ENCODE measurements around the gene RAD50.
"Not testable (repeated sequence)": the region's sequence is repeated elsewhere in the genome, so short reads cannot be mapped to it uniquely, and the experiment has no call there.

The RAD50 gene

DNA sequence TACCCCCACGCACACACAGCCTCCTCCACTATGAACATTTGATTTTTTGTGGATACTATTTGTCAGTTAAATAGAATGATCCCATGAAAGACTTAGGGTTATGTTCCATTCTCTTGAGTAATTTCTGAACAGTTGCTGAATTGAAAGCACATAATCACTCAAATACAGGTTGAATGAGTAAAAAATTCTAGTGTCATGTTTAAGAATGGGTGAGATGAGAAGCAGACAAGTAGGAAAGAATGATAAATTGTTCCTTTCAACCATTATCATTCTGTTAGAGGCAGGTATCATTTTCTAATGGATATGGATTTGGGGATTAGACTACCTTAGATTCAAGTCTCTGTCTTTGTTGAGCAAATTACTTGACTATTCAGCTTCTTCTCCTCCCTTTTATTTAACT, 19.3 kb downstream of the RAD50 start:
- Histone ChIP-seq H3K4me2 (ENCODE audit: low read depth, low read length, poor library complexity, severe bottlenecking) (no peak overlapping the region), H3K27ac (ENCODE audit: low read depth, low read length) (no peak overlapping the region), H4K20me1 (ENCODE audit: low read depth, low read length) (no peaks in the 10 kb centered on the region), H3F3A (ENCODE audit: insufficient read depth) (no peaks in the 10 kb centered on the region), H3K9me3 (ENCODE audit: insufficient read depth, low read length) (no peaks in the 10 kb centered on the region), H3K9me2 (replicated peaks; ENCODE audit: insufficient read depth, low read length) (no peaks in the 10 kb centered on the region), H3K27me3 (ENCODE audit: low read length) (no peaks in the 10 kb centered on the region), H2AFZ (ENCODE audit: low read depth, low read length, severe bottlenecking) (no peak overlapping the region), H3K9ac (ENCODE audit: low read length) (no peak overlapping the region), H3K4me3 (ENCODE audit: insufficient read depth, low read length, poor library complexity, severe bottlenecking) (no peak overlapping the region), H3K36me3 (ENCODE audit: low read length) (peaks cover 42% of the 10 kb centered on the region), H3K79me2 (ENCODE audit: insufficient read depth, low read length) (peaks cover 11% of the 10 kb centered on the region; the same call in 1 of the 2 replicates)
- TF ChIP-seq, protein P1, sequence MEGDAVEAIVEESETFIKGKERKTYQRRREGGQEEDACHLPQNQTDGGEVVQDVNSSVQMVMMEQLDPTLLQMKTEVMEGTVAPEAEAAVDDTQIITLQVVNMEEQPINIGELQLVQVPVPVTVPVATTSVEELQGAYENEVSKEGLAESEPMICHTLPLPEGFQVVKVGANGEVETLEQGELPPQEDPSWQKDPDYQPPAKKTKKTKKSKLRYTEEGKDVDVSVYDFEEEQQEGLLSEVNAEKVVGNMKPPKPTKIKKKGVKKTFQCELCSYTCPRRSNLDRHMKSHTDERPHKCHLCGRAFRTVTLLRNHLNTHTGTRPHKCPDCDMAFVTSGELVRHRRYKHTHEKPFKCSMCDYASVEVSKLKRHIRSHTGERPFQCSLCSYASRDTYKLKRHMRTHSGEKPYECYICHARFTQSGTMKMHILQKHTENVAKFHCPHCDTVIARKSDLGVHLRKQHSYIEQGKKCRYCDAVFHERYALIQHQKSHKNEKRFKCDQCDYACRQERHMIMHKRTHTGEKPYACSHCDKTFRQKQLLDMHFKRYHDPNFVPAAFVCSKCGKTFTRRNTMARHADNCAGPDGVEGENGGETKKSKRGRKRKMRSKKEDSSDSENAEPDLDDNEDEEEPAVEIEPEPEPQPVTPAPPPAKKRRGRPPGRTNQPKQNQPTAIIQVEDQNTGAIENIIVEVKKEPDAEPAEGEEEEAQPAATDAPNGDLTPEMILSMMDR (IDR thresholded peaks at IDR 0.05; ENCODE audit: insufficient read depth, low read length, poor library complexity, severe bottlenecking): no peak
- TF ChIP-seq EZH2phosphoT487 (conservative IDR thresholded peaks at IDR 0.05; ENCODE audit: low read length): no peak

DNA sequence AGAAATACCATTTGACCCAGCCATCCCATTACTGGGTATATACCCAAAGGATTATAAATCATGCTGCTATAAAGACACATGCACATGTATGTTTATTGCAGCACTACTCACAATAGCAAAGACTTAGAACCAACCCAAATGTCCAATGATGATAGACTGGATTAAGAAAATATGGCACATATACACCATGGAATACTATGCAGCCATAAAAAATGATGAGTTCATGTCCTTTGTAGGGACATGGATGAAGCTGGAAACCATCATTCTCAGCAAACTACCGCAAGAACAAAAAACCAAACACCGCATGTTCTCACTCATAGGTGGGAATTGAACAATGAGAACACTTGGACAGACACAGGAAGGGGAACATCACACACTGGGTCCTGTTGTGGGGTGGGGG, 27.8 kb downstream of the RAD50 start:
- H3K27me3 ChIP-seq (ENCODE audit: low read length); H3K27ac ChIP-seq (ENCODE audit: low read depth, low read length): not testable (repeated sequence)

DNA sequence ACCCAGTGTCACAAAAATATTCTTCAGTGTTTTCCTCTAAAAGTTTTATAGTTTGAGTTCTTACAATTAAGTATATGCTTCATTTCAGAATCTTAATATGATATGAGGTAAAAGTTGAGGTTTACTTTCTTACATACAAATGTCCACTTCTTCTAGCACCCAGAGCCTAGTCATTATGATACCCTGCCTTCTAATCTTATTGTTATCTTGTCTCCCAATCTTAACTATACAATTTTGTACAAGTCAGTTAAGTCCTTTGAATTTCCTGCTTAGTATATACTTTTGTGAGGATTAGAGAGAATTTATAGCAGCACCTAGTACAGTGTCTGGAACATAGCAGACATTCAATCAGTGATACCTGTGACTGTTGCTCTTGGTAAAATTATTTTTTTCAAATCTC, 29.3 kb downstream of the RAD50 start:
- Histone ChIP-seq H3K27me3 (ENCODE audit: low read length) (no peaks in the 10 kb centered on the region), H3K27ac (ENCODE audit: low read depth, low read length) (no peak overlapping the region), H3K36me3 (ENCODE audit: low read length) (peaks cover 43% of the 10 kb centered on the region), H4K20me1 (ENCODE audit: low read depth, low read length) (no peaks in the 10 kb centered on the region), H3K9ac (ENCODE audit: low read length) (no peak overlapping the region), H3K4me2 (ENCODE audit: low read depth, low read length, poor library complexity, severe bottlenecking) (no peak overlapping the region), H3K79me2 (ENCODE audit: insufficient read depth, low read length) (no peaks in the 10 kb centered on the region), H3K4me3 (ENCODE audit: insufficient read depth, low read length, poor library complexity, severe bottlenecking) (no peak overlapping the region), H3F3A (ENCODE audit: insufficient read depth) (0 out of 2 replicates have a peak, but pooled peaks cover 4% of the 10 kb centered on the region), H2AFZ (ENCODE audit: low read depth, low read length, severe bottlenecking) (no peak overlapping the region), H3K9me2 (replicated peaks; ENCODE audit: insufficient read depth, low read length) (no peaks in the 10 kb centered on the region), H3K9me3 (ENCODE audit: insufficient read depth, low read length) (no peaks in the 10 kb centered on the region)
- TF ChIP-seq, protein P1 (IDR thresholded peaks at IDR 0.05; ENCODE audit: insufficient read depth, low read length, poor library complexity, severe bottlenecking): no peak
- TF ChIP-seq EZH2phosphoT487 (conservative IDR thresholded peaks at IDR 0.05; ENCODE audit: low read length): no peak

More for the DNA sequence above, 27.8 kb downstream of the RAD50 start:
- not testable (repeated sequence) for H3K4me2 ChIP-seq (ENCODE audit: low read depth, low read length, poor library complexity, severe bottlenecking); H3K79me2 ChIP-seq (ENCODE audit: insufficient read depth, low read length); H3K4me3 ChIP-seq (ENCODE audit: insufficient read depth, low read length, poor library complexity, severe bottlenecking); H3F3A ChIP-seq (ENCODE audit: insufficient read depth); H3K9me2 ChIP-seq (replicated peaks; ENCODE audit: insufficient read depth, low read length); H3K9ac ChIP-seq (ENCODE audit: low read length); H4K20me1 ChIP-seq (ENCODE audit: low read depth, low read length); H2AFZ ChIP-seq (ENCODE audit: low read depth, low read length, severe bottlenecking); H3K9me3 ChIP-seq (ENCODE audit: insufficient read depth, low read length)
- H3K36me3 ChIP-seq (ENCODE audit: low read length): peaks cover 51% of the 10 kb centered on the region

GRCh38 chr5:132589467-132589866, 32.7 kb downstream of the RAD50 start:
- no peak overlapping the region for H2AFZ ChIP-seq (ENCODE audit: low read depth, low read length, severe bottlenecking)
- no peaks in the 10 kb centered on the region for H3K9me3 ChIP-seq (ENCODE audit: insufficient read depth, low read length)
- H4K20me1 ChIP-seq (ENCODE audit: low read depth, low read length): no peaks in the 10 kb centered on the region
- 0 out of 2 replicates have a peak, but pooled peaks cover 4% of the 10 kb centered on the region for H3F3A ChIP-seq (ENCODE audit: insufficient read depth)
- no peak overlapping the region for H3K4me3 ChIP-seq (ENCODE audit: insufficient read depth, low read length, poor library complexity, severe bottlenecking)
- no peaks in the 10 kb centered on the region for H3K79me2 ChIP-seq (ENCODE audit: insufficient read depth, low read length)
- no peak overlapping the region for H3K9ac ChIP-seq (ENCODE audit: low read length)
- H3K27ac ChIP-seq (ENCODE audit: low read depth, low read length): no peak overlapping the region
- no peaks in the 10 kb centered on the region for H3K27me3 ChIP-seq (ENCODE audit: low read length)
- peaks cover 44% of the 10 kb centered on the region for H3K36me3 ChIP-seq (ENCODE audit: low read length)
- H3K4me2 ChIP-seq (ENCODE audit: low read depth, low read length, poor library complexity, severe bottlenecking): no peak overlapping the region
- no peak for TF ChIP-seq EZH2phosphoT487 (conservative IDR thresholded peaks at IDR 0.05; ENCODE audit: low read length)
- TF ChIP-seq, protein P1 (IDR thresholded peaks at IDR 0.05; ENCODE audit: insufficient read depth, low read length, poor library complexity, severe bottlenecking): no peak
- H3K9me2 ChIP-seq (replicated peaks; ENCODE audit: insufficient read depth, low read length): no peaks in the 10 kb centered on the region

Measured in SU-DHL-6 (cell line).